GM19452 (cell line): ENCODE measurements around the gene PODXL.
"Not testable (repeated sequence)": the region's sequence is repeated elsewhere in the genome, so short reads cannot be mapped to it uniquely, and the experiment has no call there.

Experiments used
- ATAC-seq: cut with Tn5 transposase; IDR thresholded peaks from one replicate; pipeline ENCODE4 v1.9.1; 2021; ENCODE audit not compliant: unreplicated experiment

The PODXL gene

DNA sequence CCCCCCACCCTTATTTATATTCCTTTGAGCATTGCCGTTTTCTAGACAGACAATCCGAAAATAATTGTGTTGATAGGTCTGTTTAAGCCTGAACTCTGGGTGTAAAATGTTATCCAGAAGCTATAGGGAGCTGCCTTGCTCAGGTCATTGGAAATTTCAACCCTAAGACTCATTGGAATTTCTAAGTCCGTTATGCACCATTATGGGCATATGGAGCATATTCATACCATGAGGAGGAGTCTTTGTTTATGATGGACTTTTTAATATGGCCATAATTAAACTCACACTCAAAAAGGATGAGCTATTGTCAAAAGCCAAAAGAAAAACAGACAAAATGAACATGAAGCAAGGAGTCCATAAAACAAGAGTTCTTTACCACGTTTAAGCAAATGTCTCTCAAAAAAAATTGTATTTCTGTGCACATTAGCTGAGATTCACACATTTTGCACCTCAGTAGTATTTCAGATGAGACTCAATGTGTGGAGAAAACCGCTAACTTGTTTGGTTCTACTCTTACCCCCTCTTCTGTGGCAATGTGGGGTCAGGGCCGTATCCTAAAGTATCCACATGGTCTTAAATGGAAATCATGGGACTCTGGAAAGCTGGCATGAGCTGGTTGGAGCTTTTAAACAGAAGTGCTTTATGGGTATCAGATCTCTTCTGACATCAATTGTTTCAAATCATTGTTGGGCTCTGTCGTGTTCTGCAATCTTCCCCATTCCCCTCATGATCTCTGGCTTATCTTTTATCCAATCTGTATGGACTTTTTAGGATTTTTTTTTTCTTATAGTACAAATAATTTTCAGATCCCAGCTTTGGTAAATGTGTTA, 60.5 kb downstream of the PODXL start:
- ATAC-seq = no peak

DNA sequence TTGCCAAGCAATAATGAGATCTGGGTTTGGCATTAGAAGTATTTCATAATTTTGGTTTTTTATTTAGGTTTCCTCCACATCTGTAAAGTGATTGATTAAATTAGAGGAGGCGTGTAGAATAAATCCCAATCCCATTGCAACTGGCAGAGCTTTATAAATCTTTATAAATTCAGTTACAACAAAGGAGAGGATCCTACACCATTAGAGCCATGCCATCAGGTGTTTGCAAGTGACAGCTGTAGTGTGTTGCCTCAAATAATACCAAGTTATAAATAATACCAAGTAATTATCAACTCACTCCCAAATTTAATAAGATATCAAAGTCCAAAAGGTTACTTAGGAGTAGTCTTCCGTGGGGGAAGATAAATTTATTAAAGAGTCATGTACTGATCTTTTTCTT, 62.2 kb downstream of the PODXL start:
- no peak for ATAC-seq

DNA sequence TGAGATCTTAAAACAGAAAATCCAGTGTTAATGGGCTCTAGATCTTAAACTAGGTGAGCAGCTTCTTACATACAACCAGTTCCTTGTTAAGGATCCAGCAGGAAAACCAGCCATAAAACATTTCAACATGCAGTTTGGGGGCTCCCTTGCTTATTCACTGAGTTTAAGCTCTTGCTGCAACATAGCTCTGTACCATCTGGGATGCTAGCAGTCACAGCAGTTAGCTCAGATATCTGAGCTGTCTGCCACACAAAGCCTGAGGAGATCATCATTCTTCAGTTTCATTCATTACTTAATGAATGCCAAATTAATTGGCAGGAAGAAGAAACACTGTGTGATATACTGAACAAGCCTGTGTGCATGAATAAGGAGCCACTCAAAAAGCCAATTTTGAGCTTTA, 62.8 kb downstream of the PODXL start:
- no peak for ATAC-seq

DNA sequence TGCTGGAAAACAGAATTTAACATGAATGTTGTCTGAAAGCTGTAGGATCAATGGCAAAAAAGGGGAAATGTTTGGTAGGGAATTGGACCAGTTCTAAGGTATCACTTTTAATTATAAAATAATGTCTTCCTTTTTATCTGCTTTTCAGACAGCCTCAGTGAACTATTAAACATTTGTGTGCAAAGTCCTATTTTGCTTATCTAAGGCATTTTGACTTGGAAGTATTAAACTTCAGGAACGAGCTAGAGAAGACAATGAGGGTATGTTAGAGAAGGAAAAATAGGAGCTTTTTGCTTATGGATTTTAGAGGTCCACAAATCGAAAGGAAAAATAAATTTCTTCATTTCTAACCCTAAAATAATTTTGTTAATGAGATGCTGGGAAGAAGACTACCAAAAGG, 63.3 kb downstream of the PODXL start:
- ATAC-seq = no peak

- ATAC-seq = no peak
Observed at GRCh38 chr7:131489881-131490280, 66.5 kb downstream of the PODXL start.

DNA sequence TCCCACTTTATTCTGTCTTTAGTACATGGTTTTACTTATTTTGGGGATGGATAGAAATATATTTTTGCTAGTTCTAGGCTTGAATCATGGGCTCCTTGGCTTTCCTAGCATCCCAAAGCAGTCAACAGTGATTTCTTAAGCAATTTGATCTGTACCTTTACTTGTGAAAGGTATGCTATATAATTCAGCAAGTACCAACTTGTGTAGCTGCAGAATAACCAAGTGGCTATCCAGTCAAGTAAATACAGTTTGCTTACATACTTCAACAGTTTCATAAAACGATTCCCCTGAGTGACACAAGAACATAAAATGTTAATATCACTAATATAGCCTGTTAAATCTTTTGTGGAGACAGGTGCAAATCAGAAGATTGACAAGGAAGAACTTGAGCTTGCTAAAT, 67.2 kb downstream of the PODXL start:
- no peak for ATAC-seq

DNA sequence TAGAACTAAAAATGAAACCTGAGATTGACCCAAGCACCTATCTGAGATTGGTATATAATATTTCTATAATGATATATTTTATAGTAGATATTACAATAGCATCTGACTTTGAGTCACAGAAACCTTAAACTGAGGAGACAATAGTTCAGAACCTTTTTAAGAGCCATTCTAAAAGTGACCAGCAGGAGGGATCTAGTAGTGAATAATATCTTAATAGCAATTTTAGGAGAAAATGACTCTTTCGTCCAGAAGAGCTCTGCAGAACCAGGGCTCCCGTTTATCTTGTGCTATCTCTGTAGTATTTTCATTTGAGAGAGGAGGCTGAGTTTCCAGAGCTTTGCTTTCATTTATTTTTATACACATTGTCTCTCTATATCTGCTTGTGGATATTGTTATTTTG, 68.1 kb downstream of the PODXL start:
- ATAC-seq = no peak

- no peak for ATAC-seq
Observed at GRCh38 chr7:131487217-131487616, 69.2 kb downstream of the PODXL start.

- ATAC-seq = no peak
Observed at GRCh38 chr7:131486346-131486745, 70.1 kb downstream of the PODXL start.

- no peak for ATAC-seq
Observed at GRCh38 chr7:131483586-131483985, 72.8 kb downstream of the PODXL start.

DNA sequence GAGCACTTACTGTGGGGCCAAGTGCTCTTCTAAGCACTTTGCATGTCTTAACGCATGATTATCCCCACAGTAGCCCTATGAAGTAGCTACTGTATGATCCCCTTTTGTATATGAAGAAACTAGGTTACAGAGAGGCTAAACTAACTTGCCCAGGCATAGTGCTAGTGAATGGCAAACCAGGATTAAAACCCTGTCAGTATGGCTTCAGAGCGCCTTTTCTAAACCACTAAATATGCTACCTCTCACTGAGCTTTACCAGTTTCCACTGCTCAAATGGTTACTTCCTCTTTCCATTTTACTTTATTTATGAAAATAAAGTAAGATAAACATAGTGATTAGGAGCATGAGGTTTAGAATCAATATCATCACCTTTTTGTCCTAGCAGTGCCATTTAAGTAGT, 73.6 kb downstream of the PODXL start:
- ATAC-seq = no peak

DNA sequence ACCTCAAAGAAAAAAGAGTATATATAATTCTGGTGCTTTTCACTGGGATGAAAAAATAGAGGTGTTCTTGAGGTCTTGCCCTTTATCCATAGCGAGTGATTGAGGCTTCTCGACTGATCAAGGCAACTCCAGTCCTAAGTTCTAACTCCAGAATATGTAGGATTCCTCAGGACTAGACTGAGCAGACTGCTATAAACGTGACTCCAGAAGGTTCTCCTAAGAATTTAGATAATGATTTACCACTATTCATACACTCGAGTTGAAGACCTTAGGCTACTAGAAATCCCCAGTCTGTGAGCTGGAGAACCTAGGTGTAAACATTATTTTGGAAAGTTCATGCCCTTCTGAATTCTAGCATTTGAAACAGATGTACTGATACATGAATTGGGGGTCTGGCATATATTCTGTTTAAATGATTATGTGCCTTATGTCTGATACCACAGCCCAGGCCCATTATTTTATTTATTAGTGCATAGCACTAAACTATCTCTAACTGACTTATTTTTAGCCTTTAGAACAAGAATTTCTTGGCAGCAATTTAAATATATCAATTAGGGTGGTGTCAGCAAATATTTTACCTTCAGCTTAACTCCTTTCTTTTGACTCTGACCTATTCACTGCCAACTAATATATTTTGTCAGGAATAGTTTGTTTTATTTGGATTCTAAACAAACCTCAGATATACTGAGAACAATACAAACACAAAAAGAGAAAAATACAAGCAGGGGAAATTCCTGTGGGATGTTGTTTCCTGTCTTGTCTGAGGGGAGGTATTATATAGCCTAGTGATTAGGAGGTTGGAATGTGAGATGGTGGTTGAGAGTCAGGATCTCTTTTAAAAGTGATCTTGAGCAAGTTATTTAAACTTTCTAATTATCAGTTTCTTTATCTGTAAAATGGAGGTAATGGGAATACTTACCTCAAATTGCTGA, 75.8 kb downstream of the PODXL start:
- ATAC-seq = no peak

- no peak for ATAC-seq
Observed at GRCh38 chr7:131476740-131477139, 79.7 kb downstream of the PODXL start.

DNA sequence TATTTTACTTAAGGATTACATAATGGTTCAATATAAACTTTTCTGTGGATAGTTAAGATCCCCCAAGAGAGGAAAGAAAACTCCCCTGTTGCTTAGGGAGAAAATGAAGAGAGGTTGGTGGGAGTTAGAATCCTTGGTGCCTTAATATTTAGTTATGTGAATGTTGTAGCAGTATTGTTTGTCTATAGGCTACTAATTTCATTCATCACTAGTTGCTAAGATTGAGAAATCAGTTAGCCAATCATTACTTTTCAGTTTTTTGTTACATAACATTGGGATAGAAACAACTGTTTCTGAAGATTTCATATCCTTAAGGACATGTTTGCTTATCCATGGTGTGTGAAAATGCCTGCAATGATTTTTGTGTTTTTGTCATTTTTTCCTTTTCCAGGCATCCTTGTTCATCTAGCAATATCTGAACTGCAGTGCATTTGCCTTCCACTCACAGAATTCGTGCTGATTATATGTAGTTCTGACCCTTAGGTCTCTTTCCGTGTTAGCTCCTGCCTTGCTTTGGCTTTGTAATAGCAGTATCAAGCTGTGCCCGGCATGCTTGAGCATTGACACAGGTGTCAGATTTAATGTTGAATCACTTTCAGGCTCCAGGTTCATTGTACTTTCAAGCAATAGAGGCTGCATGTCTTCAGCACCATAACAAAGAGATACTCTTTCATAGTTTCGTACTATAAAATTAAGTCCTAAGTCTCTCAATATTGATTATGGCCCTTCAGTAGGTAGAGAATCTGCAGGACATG, 85.0 kb downstream of the PODXL start:
- ATAC-seq = no peak

- no peak for ATAC-seq
Observed at GRCh38 chr7:131467788-131468187, 88.6 kb downstream of the PODXL start.

DNA sequence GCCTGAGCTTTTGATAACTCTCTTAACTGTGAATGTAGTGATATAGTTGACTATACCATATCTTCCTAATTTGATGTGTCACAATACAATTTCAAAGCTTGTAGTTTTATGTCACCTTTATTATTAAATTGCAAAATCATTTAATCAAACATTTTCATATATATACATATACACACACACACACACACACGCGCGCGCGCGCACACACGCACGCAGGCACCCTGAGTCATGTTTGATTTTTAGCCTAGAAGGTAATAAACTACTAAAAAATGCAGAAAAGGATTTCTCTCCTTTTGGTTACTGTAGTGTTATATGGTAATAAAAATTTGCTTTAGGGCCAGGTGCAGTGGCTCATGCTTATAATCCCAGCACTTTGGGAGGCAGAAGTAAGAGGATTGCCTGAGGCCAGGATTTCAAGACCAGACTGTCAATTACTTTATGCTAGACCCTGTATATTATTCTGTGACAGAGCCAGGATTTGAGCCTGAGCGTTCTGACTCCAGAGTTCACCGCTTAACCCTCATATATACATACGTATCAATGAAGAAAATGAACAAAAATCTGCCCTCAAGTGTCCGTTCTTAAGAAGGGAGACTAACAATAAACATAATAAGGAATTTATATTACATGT, 89.6 kb downstream of the PODXL start:
- ATAC-seq = no peak

GRCh38 chr7:131462715-131463114, 93.7 kb downstream of the PODXL start:
- not testable (repeated sequence) for ATAC-seq

DNA sequence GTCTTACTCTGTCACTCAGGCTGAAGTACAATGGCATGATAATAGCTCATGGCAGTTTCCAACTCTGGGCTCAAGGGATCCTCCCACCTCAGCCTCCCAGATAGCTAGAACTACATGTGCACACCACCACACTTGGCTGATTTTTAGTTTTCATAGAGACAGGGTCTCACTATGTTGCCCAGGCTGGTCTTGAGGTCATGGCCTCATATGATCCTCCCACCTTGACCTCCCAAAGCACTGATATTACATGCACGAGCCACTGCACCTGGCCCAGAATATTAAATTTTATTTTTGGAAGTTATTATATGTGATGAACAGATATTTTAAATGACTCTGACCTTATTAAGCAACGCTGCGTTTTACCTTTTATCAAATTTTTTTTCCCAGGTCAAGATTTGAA, 94.4 kb downstream of the PODXL start:
- ATAC-seq = no peak

- no peak for ATAC-seq
Observed at GRCh38 chr7:131459256-131459655, 97.2 kb downstream of the PODXL start.

- ATAC-seq = no peak
Observed at GRCh38 chr7:131456338-131456737, 100.1 kb downstream of the PODXL start.

GRCh38 chr7:131455546-131455945, 100.9 kb downstream of the PODXL start:
- ATAC-seq = no peak
